ENCODE measurements around the gene CAMK2G. TPM values are rescaled to one million over a fixed set of nuclear protein-coding genes. Genes with fewer than 3 reads are reported as not detected.

Gene CAMK2G
- total RNA-seq, 1 donor from 2014 or later = 48.9 TPM

DNA sequence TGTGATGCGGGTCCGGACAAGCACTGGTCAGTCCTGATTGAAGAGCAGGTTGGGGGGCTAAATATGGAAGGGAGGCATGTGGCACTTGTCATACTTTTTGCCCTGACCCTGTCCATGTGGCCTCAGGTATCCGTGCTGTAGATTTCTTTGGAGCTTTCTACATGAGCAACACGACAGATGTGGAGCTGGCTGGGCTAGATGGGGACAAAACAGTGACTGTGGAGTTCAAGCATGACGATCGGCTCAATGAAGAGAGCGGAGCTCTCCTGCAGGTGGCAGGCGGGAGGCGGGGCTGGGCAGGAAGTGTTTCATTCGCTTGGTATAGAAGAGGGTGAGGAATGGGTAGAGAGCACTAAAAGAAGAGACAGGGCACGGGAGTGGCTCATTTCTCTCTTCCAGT lies 105.5 kb downstream of the CAMK2G start:
- Histone ChIP-seq H3K27ac (no peak overlapping the region), H3K27me3 (no peaks in the 10 kb centered on the region), H3K4me1 (peaks cover 16% of the 10 kb centered on the region), H3K9me3 (no peaks in the 10 kb centered on the region), H3K4me3 (no peak overlapping the region), H3K36me3 (peaks cover 0 to 73% of the 10 kb centered on the region in 2 donors)
- TF ChIP-seq, protein P1, sequence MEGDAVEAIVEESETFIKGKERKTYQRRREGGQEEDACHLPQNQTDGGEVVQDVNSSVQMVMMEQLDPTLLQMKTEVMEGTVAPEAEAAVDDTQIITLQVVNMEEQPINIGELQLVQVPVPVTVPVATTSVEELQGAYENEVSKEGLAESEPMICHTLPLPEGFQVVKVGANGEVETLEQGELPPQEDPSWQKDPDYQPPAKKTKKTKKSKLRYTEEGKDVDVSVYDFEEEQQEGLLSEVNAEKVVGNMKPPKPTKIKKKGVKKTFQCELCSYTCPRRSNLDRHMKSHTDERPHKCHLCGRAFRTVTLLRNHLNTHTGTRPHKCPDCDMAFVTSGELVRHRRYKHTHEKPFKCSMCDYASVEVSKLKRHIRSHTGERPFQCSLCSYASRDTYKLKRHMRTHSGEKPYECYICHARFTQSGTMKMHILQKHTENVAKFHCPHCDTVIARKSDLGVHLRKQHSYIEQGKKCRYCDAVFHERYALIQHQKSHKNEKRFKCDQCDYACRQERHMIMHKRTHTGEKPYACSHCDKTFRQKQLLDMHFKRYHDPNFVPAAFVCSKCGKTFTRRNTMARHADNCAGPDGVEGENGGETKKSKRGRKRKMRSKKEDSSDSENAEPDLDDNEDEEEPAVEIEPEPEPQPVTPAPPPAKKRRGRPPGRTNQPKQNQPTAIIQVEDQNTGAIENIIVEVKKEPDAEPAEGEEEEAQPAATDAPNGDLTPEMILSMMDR (IDR thresholded peaks at IDR 0.05) = no peak
- no peak for TF ChIP-seq POLR2AphosphoS5 (IDR thresholded peaks at IDR 0.05; ENCODE audit: insufficient read depth in 1 of 2, low read depth in 1 of 2)
- no peak for TF ChIP-seq POLR2A (IDR thresholded peaks at IDR 0.05)
- DNase-seq (ENCODE audit: extremely low spot score in 2 of 2) = no peak
- intact Hi-C loops (cut with DNase I) = no loop called here

DNA sequence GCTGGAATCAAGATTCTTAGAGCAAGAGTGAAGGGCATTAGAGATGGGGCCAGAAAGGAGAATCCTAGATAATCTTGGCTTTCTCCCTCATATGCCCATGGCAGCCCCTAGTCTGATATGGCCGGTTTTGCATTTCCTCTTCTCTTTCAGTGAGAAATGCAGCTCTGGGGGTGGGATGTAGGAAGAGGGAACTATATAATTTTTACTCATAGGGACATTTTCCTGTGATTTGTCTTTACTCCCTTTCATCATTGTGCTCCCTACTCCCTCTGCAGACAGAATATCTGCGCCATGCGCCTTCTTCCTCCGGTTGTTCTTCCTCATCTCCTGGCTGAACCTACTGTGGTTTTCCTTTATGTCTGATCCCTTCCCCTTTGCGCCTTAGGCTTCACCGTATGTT lies 109.3 kb downstream of the CAMK2G start:
- H3K4me3 ChIP-seq = no peak overlapping the region
- H3K27ac ChIP-seq = no peak overlapping the region
- H3K36me3 ChIP-seq = peaks cover 0 to 99% of the 10 kb centered on the region in 2 donors
- TF ChIP-seq, protein P1 (IDR thresholded peaks at IDR 0.05) = no peak
- TF ChIP-seq POLR2A (IDR thresholded peaks at IDR 0.05) (no peak), POLR2AphosphoS5 (IDR thresholded peaks at IDR 0.05; ENCODE audit: insufficient read depth in 1 of 2, low read depth in 1 of 2) (no peak)
- H3K27me3 ChIP-seq = no peaks in the 10 kb centered on the region
- intact Hi-C loops (cut with DNase I) = no loop called here
- DNase-seq (ENCODE audit: extremely low spot score in 2 of 2) = no peak
- H3K9me3 ChIP-seq = no peaks in the 10 kb centered on the region
- H3K4me1 ChIP-seq = no peaks in the 10 kb centered on the region

DNA sequence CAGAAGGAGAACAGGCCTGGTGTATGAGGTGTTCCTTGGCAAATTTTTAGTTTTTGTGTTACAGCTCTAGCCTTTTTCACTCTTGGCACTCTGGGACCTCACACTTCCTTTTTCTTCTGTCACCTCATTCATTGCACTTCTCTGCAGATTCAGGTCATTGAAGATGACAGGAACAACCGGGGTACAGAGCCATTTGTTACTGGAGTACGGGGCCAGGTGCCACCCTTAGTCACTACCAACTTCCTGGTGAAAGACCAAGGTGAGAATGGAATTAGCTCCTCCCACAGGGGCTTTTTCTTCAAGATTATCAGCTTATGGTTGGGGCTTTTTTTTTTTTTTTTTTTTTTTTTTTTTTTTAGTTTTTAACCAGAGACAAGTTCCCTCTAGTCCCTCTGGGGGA lies 111.0 kb downstream of the CAMK2G start:
- no peak for TF ChIP-seq POLR2AphosphoS5 (IDR thresholded peaks at IDR 0.05; ENCODE audit: insufficient read depth in 1 of 2, low read depth in 1 of 2)
- TF ChIP-seq POLR2A (IDR thresholded peaks at IDR 0.05) = no peak
- TF ChIP-seq, protein P1 (IDR thresholded peaks at IDR 0.05) = no peak
- no peaks in the 10 kb centered on the region for H3K27me3 ChIP-seq
- no peak for DNase-seq (ENCODE audit: extremely low spot score in 2 of 2)
- no peak overlapping the region for H3K27ac ChIP-seq
- H3K36me3 ChIP-seq = peaks cover 0 to 94% of the 10 kb centered on the region in 2 donors
- H3K4me3 ChIP-seq = no peak overlapping the region
- intact Hi-C loops (cut with DNase I) = no loop called here
- H3K9me3 ChIP-seq = no peaks in the 10 kb centered on the region
- no peaks in the 10 kb centered on the region for H3K4me1 ChIP-seq

DNA sequence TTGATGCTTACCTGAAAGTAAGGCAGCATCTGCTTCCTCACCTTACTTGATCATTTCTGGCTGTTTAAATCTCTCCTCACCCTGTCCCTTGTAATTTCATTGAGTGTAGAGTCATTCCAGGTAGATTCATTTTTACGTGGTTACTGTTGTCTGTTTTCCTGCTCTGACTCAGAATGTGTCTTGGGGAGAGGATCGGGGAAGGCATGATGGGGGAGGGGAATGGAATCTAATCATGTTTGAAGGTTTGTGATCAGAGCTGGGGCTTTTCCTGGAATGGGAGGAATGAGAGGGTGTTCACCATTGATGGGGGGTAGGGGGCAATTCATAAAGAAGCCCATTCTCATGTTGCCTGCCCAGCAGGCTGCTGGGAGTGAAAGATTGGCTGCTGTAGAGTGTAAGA lies 111.4 kb downstream of the CAMK2G start:
- Histone ChIP-seq H3K27ac (no peak overlapping the region), H3K4me3 (no peak overlapping the region), H3K27me3 (no peaks in the 10 kb centered on the region), H3K9me3 (no peaks in the 10 kb centered on the region), H3K4me1 (no peaks in the 10 kb centered on the region), H3K36me3 (peaks cover 0 to 89% of the 10 kb centered on the region in 2 donors)
- intact Hi-C loops (cut with DNase I) = no loop called here
- DNase-seq (ENCODE audit: extremely low spot score in 2 of 2) = no peak
- TF ChIP-seq POLR2A (IDR thresholded peaks at IDR 0.05) (no peak), POLR2AphosphoS5 (IDR thresholded peaks at IDR 0.05; ENCODE audit: insufficient read depth in 1 of 2, low read depth in 1 of 2) (no peak)
- TF ChIP-seq, protein P1 (IDR thresholded peaks at IDR 0.05) = no peak

Small RNA genes within 50 kb of the gene (small RNA-seq; reads per million reads assigned to genes)
- gene AC022400.9 (not detected), gene ZSWIM8-AS1 (not detected)

Other genes with a start within 250 kb of the CAMK2G start
- not detected for gene MYOZ1, start 233.1 kb downstream of the CAMK2G start, total RNA-seq
- 0.49 TPM for gene SYNPO2L, start 218.5 kb downstream of the CAMK2G start, total RNA-seq
- 5.4 TPM for gene AGAP5, start 176.4 kb downstream of the CAMK2G start, total RNA-seq
- 47.9 TPM for gene SEC24C, start 130.2 kb downstream of the CAMK2G start, total RNA-seq
- 19.6 TPM for gene CHCHD1, start 92.5 kb downstream of the CAMK2G start, total RNA-seq
- gene ZSWIM8, start 88.9 kb downstream of the CAMK2G start, total RNA-seq = 123 TPM
- 52.8 TPM for gene NDST2, start 63.0 kb downstream of the CAMK2G start, total RNA-seq
- gene PLAU, start 36.6 kb upstream of the CAMK2G start, total RNA-seq = 18.2 TPM
- gene VCL, start 123.6 kb upstream of the CAMK2G start, total RNA-seq = 74.6 TPM

Data from vagina (tissue), 2 donors.